Measurements from ENCODE around the gene COL6A1.
A peak's percentile ranks its signal among the peaks of the same experiment; 100 is the strongest.

Gene COL6A1

DNA sequence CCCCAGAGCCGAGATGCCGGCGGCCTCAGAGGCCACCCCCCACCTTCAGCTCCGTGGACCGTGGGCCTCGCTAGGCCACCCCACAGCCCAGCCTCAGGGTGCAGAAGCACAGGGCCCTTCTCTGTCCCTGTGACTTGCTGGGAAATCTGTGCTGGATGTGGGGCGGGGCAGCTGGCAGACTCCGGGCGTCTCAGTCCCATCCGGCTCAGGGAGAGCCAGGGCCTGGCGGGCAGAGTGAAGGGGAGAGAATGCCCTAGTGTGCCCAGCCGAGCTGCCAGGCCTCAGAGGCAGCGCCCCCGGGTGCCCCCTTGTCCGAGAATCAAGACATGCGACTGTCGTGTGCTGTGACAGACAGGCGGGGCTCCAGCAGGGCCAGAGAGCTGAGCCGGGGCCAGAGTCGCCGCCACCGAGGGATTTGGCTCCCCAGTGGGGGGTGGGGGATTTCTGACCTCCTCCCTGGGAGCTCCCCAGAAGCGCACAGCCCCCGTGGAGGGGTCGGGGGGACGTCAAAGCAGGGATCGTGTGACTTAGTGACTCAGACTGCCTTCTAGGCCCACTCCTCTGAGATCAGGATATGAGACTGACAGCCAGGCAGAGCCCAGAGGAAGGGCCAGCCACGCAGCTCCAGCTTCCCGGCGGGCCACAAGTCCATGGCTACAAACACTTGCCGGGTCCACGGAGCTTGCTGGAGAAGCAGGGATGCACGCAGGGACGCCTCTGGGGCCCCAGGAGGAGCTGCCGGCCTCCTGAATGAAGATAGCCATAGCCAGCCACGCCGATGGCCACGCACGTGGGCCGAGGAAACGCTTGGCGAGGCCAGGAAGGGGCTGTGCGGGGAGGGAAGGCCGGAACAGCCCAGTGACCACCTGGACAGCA lies 11.9 kb downstream of the COL6A1 start:
- Histone ChIP-seq H3K4me3 (ENCODE audit: low read depth, low read length) (no peak overlapping the region), H3K36me3 (ENCODE audit: control insufficient read depth in 1 of 2, insufficient read depth in 2 of 2, low read length in 2 of 2) (peaks cover 5 to 12% of the 10 kb centered on the region in 2 experiments), H3K79me1 (ENCODE audit: low read length) (peaks cover 2% of the 10 kb centered on the region), H2BK12ac (ENCODE audit: low read length) (no peak overlapping the region), H2BK5ac (ENCODE audit: low read depth, low read length, poor library complexity) (no peak overlapping the region), H3K18ac (ENCODE audit: low read length) (no peak overlapping the region), H4K12ac (ENCODE audit: low read depth, low read length) (no peak overlapping the region), H3K14ac (ENCODE audit: low read length) (peak overlapping the region; percentile 19), H3K27ac (ENCODE audit: low read depth, low read length) (no peak overlapping the region), H3K4me1 (ENCODE audit: control insufficient read depth in 1 of 2, insufficient read depth in 2 of 2, low read length in 2 of 2) (peaks cover 14 to 15% of the 10 kb centered on the region in 2 experiments), H2AK5ac (ENCODE audit: low read length) (peak overlapping the region; percentile 56), H3K9me3 (ENCODE audit: insufficient read depth, low read depth, low read length) (no peaks in the 10 kb centered on the region), H3K79me2 (ENCODE audit: control insufficient read depth, insufficient read depth, low read length, poor library complexity) (no peaks in the 10 kb centered on the region), H4K91ac (ENCODE audit: low read depth, low read length) (no peak overlapping the region), H3K4ac (ENCODE audit: low read depth, low read length) (no peak overlapping the region), H3K23ac (ENCODE audit: low read length) (no peak overlapping the region), H2BK120ac (ENCODE audit: insufficient read depth, low read length, poor library complexity) (no peak overlapping the region), H3K9ac (ENCODE audit: low read length) (no peak overlapping the region), H4K8ac (ENCODE audit: low read depth, low read length) (no peak overlapping the region), H3K4me2 (ENCODE audit: low read length) (no peak overlapping the region), H3K27me3 (ENCODE audit: insufficient read depth, low read length) (no peaks in the 10 kb centered on the region), H2AFZ (ENCODE audit: insufficient read depth, low read length, poor library complexity) (no peak overlapping the region)
- DNase-seq: no peak
- no CpG with 5 or more reads among the region's 44 CpGs for whole genome bisulfite sequencing (ENCODE audit: extremely low coverage, insufficient coverage, insufficient read length)

DNA sequence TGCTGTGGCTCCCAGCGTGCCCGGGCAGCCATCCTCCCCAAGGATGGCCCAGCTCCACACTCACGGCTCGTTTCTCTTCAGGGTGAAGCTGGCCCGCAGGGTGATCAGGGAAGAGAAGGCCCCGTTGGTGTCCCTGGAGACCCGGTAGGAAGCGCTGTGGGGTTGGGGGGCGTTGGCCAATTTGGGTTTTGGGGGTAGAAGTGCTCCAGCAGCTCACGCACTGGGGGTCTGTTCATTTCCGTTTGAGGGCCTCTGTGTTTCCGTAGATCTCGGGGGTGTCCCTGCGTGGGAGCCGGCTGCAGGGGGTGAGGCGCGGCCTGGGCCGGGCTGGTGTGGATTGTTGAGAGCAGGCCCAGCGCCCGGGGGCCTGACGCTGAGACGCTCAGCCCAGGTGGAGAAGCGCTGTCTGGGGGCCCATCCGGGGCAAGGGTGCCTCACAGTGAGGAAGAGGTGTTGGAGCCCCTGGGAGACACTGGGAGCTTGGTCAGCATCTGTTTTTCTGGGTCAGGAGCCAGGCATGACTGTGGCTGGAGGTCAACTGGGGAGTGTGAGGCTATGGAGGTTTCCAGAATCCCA lies 12.6 kb downstream of the COL6A1 start:
- Histone ChIP-seq H4K12ac (ENCODE audit: low read depth, low read length) (no peak overlapping the region), H4K91ac (ENCODE audit: low read depth, low read length) (no peak overlapping the region), H3K4me2 (ENCODE audit: low read length) (no peak overlapping the region), H3K4ac (ENCODE audit: low read depth, low read length) (no peak overlapping the region), H3K79me1 (ENCODE audit: low read length) (peaks cover 2% of the 10 kb centered on the region), H2BK12ac (ENCODE audit: low read length) (no peak overlapping the region), H3K23ac (ENCODE audit: low read length) (no peak overlapping the region), H2AFZ (ENCODE audit: insufficient read depth, low read length, poor library complexity) (no peak overlapping the region), H3K18ac (ENCODE audit: low read length) (no peak overlapping the region), H3K9ac (ENCODE audit: low read length) (no peak overlapping the region), H3K4me1 (ENCODE audit: control insufficient read depth in 1 of 2, insufficient read depth in 2 of 2, low read length in 2 of 2) (peaks cover 14 to 15% of the 10 kb centered on the region in 2 experiments), H3K27ac (ENCODE audit: low read depth, low read length) (no peak overlapping the region), H4K8ac (ENCODE audit: low read depth, low read length) (no peak overlapping the region), H3K27me3 (ENCODE audit: insufficient read depth, low read length) (no peaks in the 10 kb centered on the region), H2BK120ac (ENCODE audit: insufficient read depth, low read length, poor library complexity) (peak overlapping the region; percentile 15), H3K14ac (ENCODE audit: low read length) (peak overlapping the region; percentile 19), H3K9me3 (ENCODE audit: insufficient read depth, low read depth, low read length) (peaks cover 1% of the 10 kb centered on the region), H3K79me2 (ENCODE audit: control insufficient read depth, insufficient read depth, low read length, poor library complexity) (no peaks in the 10 kb centered on the region), H2AK5ac (ENCODE audit: low read length) (peak overlapping the region; percentile 56), H2BK5ac (ENCODE audit: low read depth, low read length, poor library complexity) (no peak overlapping the region), H3K36me3 (ENCODE audit: control insufficient read depth in 1 of 2, insufficient read depth in 2 of 2, low read length in 2 of 2) (peaks cover 5 to 13% of the 10 kb centered on the region in 2 experiments), H3K4me3 (ENCODE audit: low read depth, low read length) (no peak overlapping the region)
- WGBS (ENCODE audit: extremely low coverage, insufficient coverage, insufficient read length): no CpG with 5 or more reads among the region's 24 CpGs
- DNase-seq: no peak

DNA sequence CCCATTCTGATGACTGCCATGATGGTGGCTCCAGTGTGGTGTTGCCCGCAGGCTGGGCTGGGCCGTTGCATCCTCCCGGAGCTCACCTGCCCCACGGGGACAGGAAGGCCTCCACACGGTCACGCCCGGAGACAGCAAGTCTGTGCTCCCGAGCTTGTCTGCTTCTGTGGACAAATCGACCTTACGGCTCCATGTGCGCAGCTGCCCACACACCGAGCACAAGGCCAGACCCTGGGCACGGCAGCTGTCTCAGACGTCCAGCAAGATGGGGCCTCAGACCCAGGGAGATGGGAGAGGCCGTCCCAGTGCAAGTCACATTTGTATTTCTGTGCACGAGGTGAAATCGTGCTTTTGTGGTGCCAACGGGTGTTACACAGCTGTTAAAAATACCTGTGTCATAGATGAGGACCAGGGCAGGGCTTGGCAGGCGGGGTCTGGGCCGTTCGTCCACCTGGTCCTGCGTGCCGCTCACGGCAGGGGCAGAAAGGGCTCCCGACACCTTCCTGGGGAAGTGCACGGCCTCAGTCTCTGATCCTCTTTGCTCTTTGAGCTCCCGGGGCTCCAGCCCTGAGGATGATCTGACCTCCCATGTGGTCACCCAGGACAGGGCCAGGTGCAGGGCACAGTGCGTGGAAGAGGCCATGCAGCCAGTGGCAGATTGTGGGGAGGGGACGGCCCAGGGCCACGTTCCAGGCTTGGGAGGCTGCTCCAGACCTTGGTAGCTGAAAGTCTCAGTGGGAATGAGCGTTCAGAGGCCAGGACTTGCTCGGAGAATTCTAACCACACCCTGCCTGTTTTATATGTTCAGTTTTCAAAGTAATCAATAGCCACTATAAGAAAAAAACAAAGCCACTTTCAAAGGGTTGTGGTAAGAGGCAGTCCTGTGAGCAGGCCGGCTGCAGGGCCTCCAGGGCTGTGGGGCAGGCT lies 13.5 kb downstream of the COL6A1 start:
- H3K4me1 ChIP-seq (ENCODE audit: control insufficient read depth in 1 of 2, insufficient read depth in 2 of 2, low read length in 2 of 2): peaks cover 14 to 15% of the 10 kb centered on the region in 2 experiments

DNA sequence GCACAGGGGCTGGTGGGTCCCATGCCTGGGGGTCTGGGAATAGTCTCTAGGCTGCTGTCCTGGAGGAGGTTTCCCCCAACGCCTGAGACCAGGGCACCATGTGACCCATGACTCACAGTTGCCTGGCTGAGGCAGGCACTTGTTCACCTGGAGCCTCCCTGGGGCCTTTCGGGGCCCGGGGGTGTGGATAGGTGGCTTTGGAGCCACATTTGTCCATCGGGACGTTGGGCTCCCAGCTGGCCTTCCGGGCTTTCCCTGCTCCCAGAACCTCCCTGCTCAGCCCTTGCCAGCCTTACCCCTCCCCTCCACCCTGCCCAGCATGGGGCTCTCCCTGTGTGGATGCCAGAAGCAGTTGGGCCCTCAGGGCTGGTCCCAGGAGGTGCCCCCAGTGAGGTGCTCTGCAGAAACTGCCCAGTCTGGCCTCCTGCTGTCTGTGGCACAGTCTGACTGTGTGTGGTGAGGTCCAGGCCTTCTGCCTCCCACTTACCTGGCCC lies 14.2 kb downstream of the COL6A1 start:
- Histone ChIP-seq H3K4me3 (ENCODE audit: low read depth, low read length) (no peak overlapping the region), H3K79me2 (ENCODE audit: control insufficient read depth, insufficient read depth, low read length, poor library complexity) (no peaks in the 10 kb centered on the region), H3K18ac (ENCODE audit: low read length) (no peak overlapping the region), H3K23ac (ENCODE audit: low read length) (no peak overlapping the region), H2BK12ac (ENCODE audit: low read length) (no peak overlapping the region), H2BK5ac (ENCODE audit: low read depth, low read length, poor library complexity) (peak overlapping the region; percentile 15), H2AFZ (ENCODE audit: insufficient read depth, low read length, poor library complexity) (no peak overlapping the region), H3K79me1 (ENCODE audit: low read length) (peaks cover 2% of the 10 kb centered on the region), H3K27me3 (ENCODE audit: insufficient read depth, low read length) (no peaks in the 10 kb centered on the region), H3K4ac (ENCODE audit: low read depth, low read length) (peak overlapping the region; percentile 6), H4K91ac (ENCODE audit: low read depth, low read length) (peak overlapping the region; percentile 2), H4K8ac (ENCODE audit: low read depth, low read length) (no peak overlapping the region), H3K4me2 (ENCODE audit: low read length) (no peak overlapping the region), H3K4me1 (ENCODE audit: control insufficient read depth in 1 of 2, insufficient read depth in 2 of 2, low read length in 2 of 2) (peaks cover 14 to 15% of the 10 kb centered on the region in 2 experiments), H2BK120ac (ENCODE audit: insufficient read depth, low read length, poor library complexity) (peak overlapping the region; percentile 30), H3K9ac (ENCODE audit: low read length) (no peak overlapping the region), H3K9me3 (ENCODE audit: insufficient read depth, low read depth, low read length) (peaks cover 1% of the 10 kb centered on the region), H4K12ac (ENCODE audit: low read depth, low read length) (peak overlapping the region; percentile 2), H3K14ac (ENCODE audit: low read length) (peak overlapping the region; percentile 6), H3K27ac (ENCODE audit: low read depth, low read length) (no peak overlapping the region), H2AK5ac (ENCODE audit: low read length) (no peak overlapping the region), H3K36me3 (ENCODE audit: control insufficient read depth in 1 of 2, insufficient read depth in 2 of 2, low read length in 2 of 2) (peaks cover 5 to 7% of the 10 kb centered on the region in 2 experiments)
- no CpG with 5 or more reads among the region's 6 CpGs for WGBS (ENCODE audit: extremely low coverage, insufficient coverage, insufficient read length)
- no peak for DNase-seq

More for the DNA sequence above, 13.5 kb downstream of the COL6A1 start:
- Histone ChIP-seq H3K27ac (ENCODE audit: low read depth, low read length) (no peak overlapping the region), H2BK120ac (ENCODE audit: insufficient read depth, low read length, poor library complexity) (no peak overlapping the region), H3K27me3 (ENCODE audit: insufficient read depth, low read length) (no peaks in the 10 kb centered on the region), H2AFZ (ENCODE audit: insufficient read depth, low read length, poor library complexity) (no peak overlapping the region), H2BK5ac (ENCODE audit: low read depth, low read length, poor library complexity) (no peak overlapping the region), H3K23ac (ENCODE audit: low read length) (no peak overlapping the region), H3K36me3 (ENCODE audit: control insufficient read depth in 1 of 2, insufficient read depth in 2 of 2, low read length in 2 of 2) (peaks cover 5 to 10% of the 10 kb centered on the region in 2 experiments), H2AK5ac (ENCODE audit: low read length) (no peak overlapping the region), H2BK12ac (ENCODE audit: low read length) (no peak overlapping the region), H4K8ac (ENCODE audit: low read depth, low read length) (no peak overlapping the region), H3K4ac (ENCODE audit: low read depth, low read length) (no peak overlapping the region), H3K9ac (ENCODE audit: low read length) (no peak overlapping the region), H3K4me3 (ENCODE audit: low read depth, low read length) (no peak overlapping the region), H3K18ac (ENCODE audit: low read length) (no peak overlapping the region), H3K9me3 (ENCODE audit: insufficient read depth, low read depth, low read length) (peaks cover 1% of the 10 kb centered on the region), H4K91ac (ENCODE audit: low read depth, low read length) (no peak overlapping the region), H3K79me2 (ENCODE audit: control insufficient read depth, insufficient read depth, low read length, poor library complexity) (no peaks in the 10 kb centered on the region), H4K12ac (ENCODE audit: low read depth, low read length) (no peak overlapping the region), H3K14ac (ENCODE audit: low read length) (no peak overlapping the region), H3K4me2 (ENCODE audit: low read length) (no peak overlapping the region), H3K79me1 (ENCODE audit: low read length) (peaks cover 2% of the 10 kb centered on the region)
- no CpG with 5 or more reads among the region's 33 CpGs for WGBS (ENCODE audit: extremely low coverage, insufficient coverage, insufficient read length)
- DNase-seq: no peak

All from trophoblast cell (in vitro differentiated cells and primary cell).